Natural killer cell treated with Interleukin-12 subunit alpha and Interleukin-12 subunit beta and Interleukin-15 and Interleukin-18, amount 100 ng/mL, for 72 hours (primary cell): ENCODE data around the gene CYBRD1. TPM values are rescaled to one million over a fixed set of nuclear protein-coding genes. Genes with fewer than 3 reads are reported as not detected.
A peak's percentile ranks its signal among the peaks of the same experiment; 100 is the strongest.
"Not testable (repeated sequence)": the region's sequence is repeated elsewhere in the genome, so short reads cannot be mapped to it uniquely, and the experiment has no call there.

Experiments
- ATAC-seq, 2 donors: fragments of 150-1000 bp; cut with Tn5 transposase in 1 of 2; sonication (Bioruptor Pico), chemical (Tn5 transposase) in 1 of 2; 2 replicates each; pipeline ENCODE4 v1.10.0; 2021
- DNase-seq: peaks from one replicate; pipeline ENCODE4 v3.0.0; 2022; ENCODE audit warnings: low spot score
- H3K27ac Mint-ChIP-seq, 2 donors: 1 replicate in 1 of 2; 2 replicates in 1 of 2; pipeline ENCODE4 v1.8.0; 2022; ENCODE audit warnings: mixed read lengths in 2 of 2, mild to moderate bottlenecking in 1 of 2, moderate library complexity in 1 of 2
- H3K27me3 Mint-ChIP-seq, 2 donors: 1 replicate in 1 of 2; 2 replicates in 1 of 2; pipeline ENCODE4 v1.8.0; 2022; ENCODE audit warnings: mixed read lengths in 2 of 2
- H3K36me3 Mint-ChIP-seq: one replicate; pipeline ENCODE4 v1.8.0; 2022; ENCODE audit warnings: mixed read lengths
- H3K4me1 Mint-ChIP-seq, 2 donors: 1 replicate in 1 of 2; 2 replicates in 1 of 2; pipeline ENCODE4 v1.8.0; 2022; ENCODE audit warnings: low read depth in 2 of 2, mixed read lengths in 2 of 2, mild to moderate bottlenecking in 1 of 2
- H3K4me3 Mint-ChIP-seq: one replicate; pipeline ENCODE4 v1.8.0; 2022; ENCODE audit warnings: mixed read lengths
- H3K9me3 Mint-ChIP-seq: 2 replicates; pipeline ENCODE4 v1.8.0; 2022; ENCODE audit warnings: mixed read lengths
- total RNA-seq, 2 donors: library from RNA; stranded (reverse); gene quantifications; one replicate each; pipeline ENCODE4 v1.2.3, GENCODE V29; 2022

The CYBRD1 gene
- total RNA-seq, 2 donors from 2014 or later, result 0.78 to 5.2 TPM

DNA sequence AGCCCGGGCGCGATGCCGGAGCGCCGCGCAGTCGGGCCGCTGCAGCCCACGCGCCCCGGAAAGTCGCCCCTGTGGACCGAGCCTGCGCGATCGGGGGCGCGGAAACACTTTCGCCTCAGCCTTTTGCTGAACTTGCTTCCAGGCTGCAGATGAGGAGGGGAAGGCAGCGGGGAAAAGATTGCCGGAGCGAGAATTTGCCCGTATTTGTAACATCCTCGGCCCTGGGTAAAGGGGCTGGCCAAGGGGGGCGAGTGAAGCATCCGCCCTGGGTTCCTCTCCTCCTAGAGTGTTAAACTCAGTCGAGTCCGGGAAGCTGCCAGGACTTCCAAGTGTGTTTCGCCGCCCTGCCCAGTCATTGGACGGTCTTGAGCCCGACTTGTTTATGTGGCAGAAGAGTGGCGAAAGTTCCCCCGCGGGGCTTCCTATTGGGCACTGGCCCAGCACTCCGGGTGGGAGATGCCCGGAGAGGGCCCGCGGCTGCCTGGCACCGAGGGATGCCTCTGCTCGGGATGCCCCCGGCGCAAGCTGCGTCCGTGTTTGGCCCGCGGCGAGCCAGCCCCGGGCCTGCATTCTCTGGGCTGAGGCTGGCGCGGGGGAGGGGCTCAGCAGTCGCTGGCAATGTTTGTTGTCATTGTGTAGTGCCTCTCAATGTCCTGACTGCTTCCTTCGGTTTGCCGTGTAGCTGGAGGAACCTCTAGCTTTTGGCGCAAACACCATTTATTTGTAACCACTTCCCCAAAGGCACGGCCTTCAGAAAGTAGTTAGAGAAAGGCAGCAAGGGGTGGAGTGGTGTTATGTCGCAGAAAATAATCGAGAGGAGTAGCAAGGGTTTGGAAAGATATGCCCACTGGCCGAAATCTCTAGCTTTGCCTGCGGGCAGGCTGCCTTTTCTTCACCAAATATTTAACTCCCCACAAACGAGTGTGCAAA is 1.1 kb downstream of the CYBRD1 start:
- DNase-seq, result peak; percentile 62

DNA sequence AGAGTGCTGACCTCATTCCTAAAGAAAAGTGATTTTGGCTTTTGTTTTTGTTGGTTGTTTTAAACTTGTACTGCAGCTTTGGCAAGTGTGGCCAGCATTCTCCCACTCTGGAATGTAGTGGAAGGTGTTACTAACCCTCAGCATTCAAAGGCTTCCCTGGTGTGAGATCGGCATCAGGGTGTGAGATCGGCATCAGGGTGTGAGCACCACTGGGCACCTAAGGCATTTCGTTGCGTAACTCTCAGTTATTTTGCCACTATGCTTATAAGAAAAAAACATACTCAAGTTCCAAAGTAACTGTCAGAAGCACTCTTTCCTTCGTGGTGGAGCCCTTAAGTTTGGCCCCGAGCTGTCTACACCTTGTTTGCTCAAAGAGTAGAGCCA is 1.7 kb downstream of the CYBRD1 start:
- Mint-ChIP-seq H3K36me3 (no peaks in the 10 kb centered on the region), H3K4me3 (peak overlapping the region; percentile 78), H3K27ac (no peak overlapping the region), H3K9me3 (no peaks in the 10 kb centered on the region), H3K4me1 (peaks cover 6 to 13% of the 10 kb centered on the region in 2 donors), H3K27me3 (peaks cover 0 to 7% of the 10 kb centered on the region in 2 donors)
- ATAC-seq (no peak), DNase-seq (no peak)

More for the DNA sequence above, 1.1 kb downstream of the CYBRD1 start:
- H3K27ac Mint-ChIP-seq, result no peak overlapping the region
- ATAC-seq, result peak; percentile 47 to 69
- H3K4me1 Mint-ChIP-seq, result peaks cover 6 to 13% of the 10 kb centered on the region in 2 donors
- H3K36me3 Mint-ChIP-seq, result no peaks in the 10 kb centered on the region
- peak overlapping the region; percentile 78 for H3K4me3 Mint-ChIP-seq
- peaks cover 1 to 2% of the 10 kb centered on the region in 2 donors for H3K27me3 Mint-ChIP-seq
- H3K9me3 Mint-ChIP-seq, result no peaks in the 10 kb centered on the region

- Mint-ChIP-seq H3K27ac (no peak overlapping the region), H3K27me3 (peaks cover 0 to 15% of the 10 kb centered on the region in 2 donors), H3K4me1 (peaks cover 0 to 3% of the 10 kb centered on the region in 2 donors), H3K4me3 (no peak overlapping the region), H3K9me3 (peaks cover 2% of the 10 kb centered on the region), H3K36me3 (no peaks in the 10 kb centered on the region)
- DNase-seq (no peak), ATAC-seq (no peak)
Measured at GRCh38 chr2:171529914-171530313, 7.6 kb downstream of the CYBRD1 start.

DNA sequence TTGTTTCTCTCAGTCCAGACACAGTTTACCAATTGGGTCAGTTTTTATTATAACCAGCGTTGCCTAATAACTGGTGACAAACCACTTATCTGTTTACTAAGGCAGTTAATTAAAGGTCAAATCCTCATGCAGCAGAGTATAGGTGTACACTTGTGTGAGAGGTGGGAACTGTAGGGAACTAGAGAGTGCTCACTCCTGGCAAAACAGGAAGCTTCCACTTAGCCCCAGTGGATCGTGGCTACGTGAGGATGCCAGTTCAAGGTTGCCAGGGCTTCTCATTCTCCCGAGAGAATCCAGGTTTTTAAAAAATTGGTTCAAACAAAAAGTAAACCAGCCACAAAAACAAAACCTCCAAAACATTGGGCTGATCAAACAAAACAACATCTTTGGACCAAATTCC is 8.1 kb downstream of the CYBRD1 start:
- H3K36me3 Mint-ChIP-seq, result no peaks in the 10 kb centered on the region
- H3K4me1 Mint-ChIP-seq, result no peaks in the 10 kb centered on the region
- DNase-seq, result no peak
- peaks cover 2% of the 10 kb centered on the region for H3K9me3 Mint-ChIP-seq
- H3K27ac Mint-ChIP-seq, result no peak overlapping the region
- H3K27me3 Mint-ChIP-seq, result peaks cover 0 to 15% of the 10 kb centered on the region in 2 donors
- no peak for ATAC-seq
- no peak overlapping the region for H3K4me3 Mint-ChIP-seq

GRCh38 chr2:171530859-171531258 is 8.6 kb downstream of the CYBRD1 start:
- H3K4me3 Mint-ChIP-seq, DNase-seq, H3K36me3 Mint-ChIP-seq, H3K9me3 Mint-ChIP-seq, H3K27ac Mint-ChIP-seq, H3K4me1 Mint-ChIP-seq, ATAC-seq: not testable (repeated sequence)
- H3K27me3 Mint-ChIP-seq, result peaks cover 0 to 15% of the 10 kb centered on the region in 2 donors

DNA sequence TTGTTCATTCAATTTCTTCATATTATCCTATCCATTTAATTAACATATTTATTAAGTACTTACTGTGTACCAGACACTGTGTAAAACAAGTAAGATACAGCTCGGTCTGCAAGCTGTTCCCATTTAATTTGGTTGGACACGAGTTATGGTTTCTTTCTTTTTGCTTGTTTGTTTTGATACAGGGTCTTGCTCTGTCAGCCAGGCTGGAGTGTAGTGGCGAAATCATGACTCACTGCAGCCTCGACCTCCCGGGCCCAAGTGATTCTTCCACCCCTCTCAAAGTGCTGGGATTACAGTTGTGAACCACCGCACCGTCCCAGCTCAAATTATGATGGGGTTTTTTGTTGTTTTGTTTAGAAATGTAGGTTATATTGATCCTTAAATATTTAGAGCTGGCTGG is 9.0 kb downstream of the CYBRD1 start:
- Mint-ChIP-seq H3K4me3 (no peak overlapping the region), H3K36me3 (no peaks in the 10 kb centered on the region), H3K4me1 (no peaks in the 10 kb centered on the region), H3K9me3 (peaks cover 2% of the 10 kb centered on the region), H3K27me3 (peaks cover 0 to 15% of the 10 kb centered on the region in 2 donors), H3K27ac (no peak overlapping the region)
- no peak for ATAC-seq
- no peak for DNase-seq

- ATAC-seq (no peak), DNase-seq (no peak)
- Mint-ChIP-seq H3K4me1 (peaks cover 0 to 1% of the 10 kb centered on the region in 2 donors), H3K9me3 (peaks cover 2% of the 10 kb centered on the region), H3K27me3 (peaks cover 0 to 15% of the 10 kb centered on the region in 2 donors), H3K27ac (no peak overlapping the region), H3K36me3 (no peaks in the 10 kb centered on the region), H3K4me3 (no peak overlapping the region)
Measured at GRCh38 chr2:171531836-171532450, 9.7 kb downstream of the CYBRD1 start.

- no peak overlapping the region for H3K27ac Mint-ChIP-seq
- H3K4me1 Mint-ChIP-seq, result peaks cover 0 to 5% of the 10 kb centered on the region in 2 donors
- H3K36me3 Mint-ChIP-seq, result no peaks in the 10 kb centered on the region
- peaks cover 2% of the 10 kb centered on the region for H3K9me3 Mint-ChIP-seq
- DNase-seq (no peak), ATAC-seq (no peak)
- H3K4me3 Mint-ChIP-seq, result no peak overlapping the region
- H3K27me3 Mint-ChIP-seq, result peaks cover 0 to 13% of the 10 kb centered on the region in 2 donors
Measured at GRCh38 chr2:171533331-171533730, 11.1 kb downstream of the CYBRD1 start.

GRCh38 chr2:171535528-171535927 is 13.3 kb downstream of the CYBRD1 start:
- H3K27ac Mint-ChIP-seq, H3K36me3 Mint-ChIP-seq, H3K4me1 Mint-ChIP-seq, ATAC-seq, H3K27me3 Mint-ChIP-seq, H3K4me3 Mint-ChIP-seq, H3K9me3 Mint-ChIP-seq, DNase-seq: not testable (repeated sequence)

GRCh38 chr2:171540437-171540836 is 18.2 kb downstream of the CYBRD1 start:
- DNase-seq, result no peak
- no peak for ATAC-seq
- Mint-ChIP-seq H3K27me3 (no peaks in the 10 kb centered on the region), H3K36me3 (no peaks in the 10 kb centered on the region), H3K4me3 (no peak overlapping the region), H3K27ac (no peak overlapping the region), H3K4me1 (peaks cover 0 to 5% of the 10 kb centered on the region in 2 donors), H3K9me3 (no peaks in the 10 kb centered on the region)

DNA sequence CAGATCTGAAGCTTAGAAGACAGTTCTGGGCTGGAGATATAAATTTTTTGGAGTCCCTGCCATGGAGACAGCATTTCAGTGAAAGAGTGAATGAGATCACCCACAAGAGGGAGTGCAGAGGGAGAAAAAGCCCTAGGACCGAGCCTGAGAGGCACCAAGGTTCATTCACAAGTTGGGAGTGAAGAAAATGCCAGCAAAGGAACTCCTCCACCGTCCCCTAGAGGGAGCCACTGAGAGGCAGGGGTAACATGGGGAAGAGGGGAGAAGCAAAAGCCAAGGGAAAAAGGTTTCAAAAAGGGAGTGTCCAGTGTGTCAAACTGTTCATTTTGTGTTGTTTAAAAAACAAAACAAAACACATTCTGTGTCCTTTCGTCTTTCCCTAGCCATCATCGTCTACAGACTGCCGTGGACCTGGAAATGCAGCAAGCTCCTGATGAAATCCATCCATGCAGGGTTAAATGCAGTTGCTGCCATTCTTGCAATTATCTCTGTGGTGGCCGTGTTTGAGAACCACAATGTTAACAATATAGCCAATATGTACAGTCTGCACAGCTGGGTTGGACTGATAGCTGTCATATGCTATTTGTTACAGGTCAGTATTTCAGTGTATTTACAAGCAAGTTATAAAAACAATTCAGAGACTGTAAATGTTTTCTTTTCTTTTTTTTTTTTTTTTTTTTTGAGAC is 19.1 kb downstream of the CYBRD1 start:
- Mint-ChIP-seq H3K9me3 (no peaks in the 10 kb centered on the region), H3K4me1 (peaks cover 0 to 5% of the 10 kb centered on the region in 2 donors), H3K4me3 (no peak overlapping the region), H3K27me3 (no peaks in the 10 kb centered on the region), H3K27ac (no peak overlapping the region), H3K36me3 (no peaks in the 10 kb centered on the region)
- no peak for ATAC-seq
- no peak for DNase-seq

- no peak overlapping the region for H3K4me3 Mint-ChIP-seq
- H3K4me1 Mint-ChIP-seq, result peaks cover 0 to 9% of the 10 kb centered on the region in 2 donors
- no peaks in the 10 kb centered on the region for H3K27me3 Mint-ChIP-seq
- no peaks in the 10 kb centered on the region for H3K9me3 Mint-ChIP-seq
- ATAC-seq (no peak), DNase-seq (no peak)
- H3K36me3 Mint-ChIP-seq, result no peaks in the 10 kb centered on the region
- H3K27ac Mint-ChIP-seq, result no peak overlapping the region
Measured at GRCh38 chr2:171545086-171545485, 22.8 kb downstream of the CYBRD1 start.

GRCh38 chr2:171547256-171547655 is 25.0 kb downstream of the CYBRD1 start:
- Mint-ChIP-seq H3K4me3 (no peak overlapping the region), H3K9me3 (no peaks in the 10 kb centered on the region), H3K4me1 (peaks cover 0 to 9% of the 10 kb centered on the region in 2 donors), H3K27ac (no peak overlapping the region), H3K27me3 (no peaks in the 10 kb centered on the region), H3K36me3 (no peaks in the 10 kb centered on the region)
- ATAC-seq (no peak), DNase-seq (no peak)

GRCh38 chr2:171547720-171548119 is 25.4 kb downstream of the CYBRD1 start:
- Mint-ChIP-seq H3K9me3 (no peaks in the 10 kb centered on the region), H3K4me3 (no peak overlapping the region), H3K4me1 (peaks cover 0 to 9% of the 10 kb centered on the region in 2 donors), H3K27ac (no peak overlapping the region), H3K27me3 (no peaks in the 10 kb centered on the region), H3K36me3 (no peaks in the 10 kb centered on the region)
- no peak for ATAC-seq
- DNase-seq, result no peak
